ENCODE data around the gene ST6GALNAC1.

The ST6GALNAC1 gene

GRCh38 chr17:76643553-76644148 lies at the start of gene ST6GALNAC1:
Gene ST6GALNAC1 (minus strand): TSS chr17:76643757. CDS start chr17:76643638, 119 bp downstream.
- peak; percentile 81 to 89 for DNase-seq
- TF ChIP-seq POLR2A (IDR thresholded peaks at IDR 0.05; ENCODE audit: low read length) (peak; percentile 93), GATA1 (IDR thresholded peaks at IDR 0.05; ENCODE audit: low read depth, low read length) (no peak)

- no peak for DNase-seq
- TF ChIP-seq POLR2A (IDR thresholded peaks at IDR 0.05; ENCODE audit: low read length) (no peak), GATA1 (IDR thresholded peaks at IDR 0.05; ENCODE audit: low read depth, low read length) (no peak)
Observed at GRCh38 chr17:76691379-76692191, 48.0 kb upstream of the ST6GALNAC1 start.

- TF ChIP-seq POLR2A (IDR thresholded peaks at IDR 0.05; ENCODE audit: low read length) (no peak), GATA1 (IDR thresholded peaks at IDR 0.05; ENCODE audit: low read depth, low read length) (no peak)
- DNase-seq: no peak
Observed at GRCh38 chr17:76690596-76691280, 47.2 kb upstream of the ST6GALNAC1 start.

- DNase-seq: no peak
- no peak for TF ChIP-seq GATA1 (IDR thresholded peaks at IDR 0.05; ENCODE audit: low read depth, low read length)
- TF ChIP-seq POLR2A (IDR thresholded peaks at IDR 0.05; ENCODE audit: low read length): no peak
Observed at GRCh38 chr17:76689859-76690258, 46.3 kb upstream of the ST6GALNAC1 start.

GRCh38 chr17:76688165-76688622 lies 44.6 kb upstream of the ST6GALNAC1 start:
- no peak for TF ChIP-seq POLR2A (IDR thresholded peaks at IDR 0.05; ENCODE audit: low read length)
- TF ChIP-seq GATA1 (IDR thresholded peaks at IDR 0.05; ENCODE audit: low read depth, low read length): no peak
- DNase-seq: no peak

- TF ChIP-seq POLR2A (IDR thresholded peaks at IDR 0.05; ENCODE audit: low read length) (no peak), GATA1 (IDR thresholded peaks at IDR 0.05; ENCODE audit: low read depth, low read length) (no peak)
- no peak for DNase-seq
Observed at GRCh38 chr17:76687298-76688164, 44.0 kb upstream of the ST6GALNAC1 start.

GRCh38 chr17:76686538-76687297 lies 43.2 kb upstream of the ST6GALNAC1 start:
- DNase-seq: no peak
- TF ChIP-seq POLR2A (IDR thresholded peaks at IDR 0.05; ENCODE audit: low read length): no peak
- no peak for TF ChIP-seq GATA1 (IDR thresholded peaks at IDR 0.05; ENCODE audit: low read depth, low read length)

GRCh38 chr17:76685846-76686245 lies 42.3 kb upstream of the ST6GALNAC1 start:
- no peak for DNase-seq
- TF ChIP-seq POLR2A (IDR thresholded peaks at IDR 0.05; ENCODE audit: low read length) (no peak), GATA1 (IDR thresholded peaks at IDR 0.05; ENCODE audit: low read depth, low read length) (no peak)

- DNase-seq: no peak
- no peak for TF ChIP-seq GATA1 (IDR thresholded peaks at IDR 0.05; ENCODE audit: low read depth, low read length)
- TF ChIP-seq POLR2A (IDR thresholded peaks at IDR 0.05; ENCODE audit: low read length): no peak
Observed at GRCh38 chr17:76685366-76685765, 41.8 kb upstream of the ST6GALNAC1 start.

GRCh38 chr17:76684756-76685155 lies 41.2 kb upstream of the ST6GALNAC1 start:
- TF ChIP-seq GATA1 (IDR thresholded peaks at IDR 0.05; ENCODE audit: low read depth, low read length) (no peak), POLR2A (IDR thresholded peaks at IDR 0.05; ENCODE audit: low read length) (no peak)

GRCh38 chr17:76683921-76684745 lies 40.6 kb upstream of the ST6GALNAC1 start:
- TF ChIP-seq POLR2A (IDR thresholded peaks at IDR 0.05; ENCODE audit: low read length) (no peak), GATA1 (IDR thresholded peaks at IDR 0.05; ENCODE audit: low read depth, low read length) (no peak)
- no peak for DNase-seq

More at GRCh38 chr17:76684756-76685155, 41.2 kb upstream of the ST6GALNAC1 start:
- no peak for DNase-seq
